ENCODE measurements around the gene TM7SF3. TPM values are rescaled to one million over a fixed set of nuclear protein-coding genes. Genes with fewer than 3 reads are reported as not detected.

The TM7SF3 gene
- total RNA-seq, 1 donor from 2014 or later: 48.1 TPM

DNA sequence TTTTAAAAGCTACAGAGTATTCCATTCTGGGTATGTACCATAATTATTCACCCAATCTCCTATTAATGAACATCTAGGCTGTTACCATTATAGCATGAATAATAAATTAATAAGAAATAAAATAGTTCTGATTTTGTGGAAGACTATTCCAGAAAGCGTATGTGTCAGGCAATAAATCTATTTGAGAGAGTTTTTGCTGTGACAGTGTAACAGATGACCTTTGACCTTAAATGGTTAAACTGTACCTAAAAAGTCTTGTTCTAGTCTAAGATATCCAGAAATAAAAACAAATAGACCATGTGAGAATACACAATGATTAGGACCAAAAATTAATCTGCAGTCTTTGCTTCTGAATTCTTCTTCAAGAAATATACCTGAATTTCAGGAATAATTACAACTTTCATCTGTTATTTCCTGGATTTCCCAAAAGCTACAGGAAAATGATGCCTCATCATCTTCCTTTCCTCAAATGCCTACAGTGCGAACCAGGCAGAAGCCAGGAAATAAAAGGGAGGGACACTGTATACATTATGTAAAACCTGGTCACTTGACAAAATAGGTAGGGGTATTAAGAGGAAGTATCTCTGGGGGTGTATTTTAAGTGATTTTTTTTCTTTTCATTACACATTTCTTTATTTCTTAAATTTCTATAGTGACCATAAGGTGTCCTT is 7.3 kb downstream of the TM7SF3 start:
- DNase-seq (ENCODE audit: low read depth): no peak
- H3K4me3 ChIP-seq (ENCODE audit: low read depth, low read length): no peak overlapping the region
- TF ChIP-seq, protein P1, sequence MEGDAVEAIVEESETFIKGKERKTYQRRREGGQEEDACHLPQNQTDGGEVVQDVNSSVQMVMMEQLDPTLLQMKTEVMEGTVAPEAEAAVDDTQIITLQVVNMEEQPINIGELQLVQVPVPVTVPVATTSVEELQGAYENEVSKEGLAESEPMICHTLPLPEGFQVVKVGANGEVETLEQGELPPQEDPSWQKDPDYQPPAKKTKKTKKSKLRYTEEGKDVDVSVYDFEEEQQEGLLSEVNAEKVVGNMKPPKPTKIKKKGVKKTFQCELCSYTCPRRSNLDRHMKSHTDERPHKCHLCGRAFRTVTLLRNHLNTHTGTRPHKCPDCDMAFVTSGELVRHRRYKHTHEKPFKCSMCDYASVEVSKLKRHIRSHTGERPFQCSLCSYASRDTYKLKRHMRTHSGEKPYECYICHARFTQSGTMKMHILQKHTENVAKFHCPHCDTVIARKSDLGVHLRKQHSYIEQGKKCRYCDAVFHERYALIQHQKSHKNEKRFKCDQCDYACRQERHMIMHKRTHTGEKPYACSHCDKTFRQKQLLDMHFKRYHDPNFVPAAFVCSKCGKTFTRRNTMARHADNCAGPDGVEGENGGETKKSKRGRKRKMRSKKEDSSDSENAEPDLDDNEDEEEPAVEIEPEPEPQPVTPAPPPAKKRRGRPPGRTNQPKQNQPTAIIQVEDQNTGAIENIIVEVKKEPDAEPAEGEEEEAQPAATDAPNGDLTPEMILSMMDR (conservative IDR thresholded peaks at IDR 0.05; ENCODE audit: low read depth, low read length): no peak

DNA sequence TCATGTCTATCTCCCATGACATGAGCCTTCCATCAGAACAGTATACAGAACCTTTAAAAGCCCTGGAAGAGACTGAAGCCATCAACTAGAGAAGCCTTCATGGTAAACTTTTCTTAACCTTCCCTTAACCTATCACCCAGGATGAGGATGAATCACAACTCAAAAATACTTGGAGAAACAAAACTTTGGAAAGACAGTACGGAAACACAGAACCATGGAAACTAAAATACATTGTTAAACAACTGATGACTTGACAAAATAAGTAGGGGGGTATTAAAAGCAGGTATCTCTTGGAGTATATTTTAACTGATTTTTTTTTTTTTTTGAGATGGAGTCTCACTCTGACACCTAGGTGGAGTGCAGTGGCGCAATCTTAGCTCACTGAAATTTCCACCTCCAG is 8.7 kb downstream of the TM7SF3 start:
- no peak overlapping the region for H3K4me3 ChIP-seq (ENCODE audit: low read depth, low read length)
- DNase-seq (ENCODE audit: low read depth): no peak
- TF ChIP-seq, protein P1 (conservative IDR thresholded peaks at IDR 0.05; ENCODE audit: low read depth, low read length): no peak

DNA sequence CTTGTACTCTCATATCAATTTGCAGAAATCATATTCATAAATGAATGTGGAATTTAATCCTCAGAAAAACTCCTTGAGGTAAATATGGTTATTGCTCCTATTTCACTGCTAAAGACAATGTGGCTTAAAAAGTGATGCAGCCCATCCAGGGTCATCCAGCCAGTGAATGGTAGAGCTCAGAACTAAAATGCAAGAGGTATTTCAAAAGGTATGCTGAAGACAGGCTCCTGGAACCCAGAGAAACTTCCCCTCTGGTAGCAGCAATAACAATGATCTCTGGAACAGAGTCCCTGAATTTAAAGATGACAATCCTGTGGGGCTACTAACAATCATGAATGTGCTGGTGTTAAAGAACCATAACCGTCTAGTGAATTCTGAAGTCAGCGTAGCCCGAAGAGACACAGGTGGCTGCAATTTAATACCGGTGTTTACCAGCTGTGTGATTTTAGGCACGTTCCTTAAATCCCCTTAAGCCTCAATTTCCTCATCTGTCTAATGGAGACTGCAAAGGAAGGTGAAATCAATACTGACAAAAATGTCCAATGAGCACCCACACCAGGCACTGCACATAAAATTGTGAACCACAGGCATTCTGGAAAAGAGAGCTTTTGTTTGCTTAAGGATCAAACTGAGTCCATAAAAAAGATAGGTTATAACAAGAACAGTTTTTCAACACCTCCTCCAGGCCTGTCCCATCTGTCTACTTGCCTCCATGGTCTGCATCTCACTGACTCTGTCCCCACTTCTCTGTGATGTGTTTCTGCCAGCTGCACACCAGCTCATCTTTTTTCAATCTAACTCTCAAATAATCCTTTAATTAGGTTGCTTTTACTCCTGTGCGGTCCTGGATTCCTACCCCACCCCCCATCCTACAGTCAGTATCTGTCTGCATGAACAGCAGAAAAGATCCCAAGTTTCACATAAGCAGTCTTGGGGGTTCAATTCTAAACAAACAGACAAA is 10.5 kb downstream of the TM7SF3 start:
- no peak overlapping the region for H3K4me3 ChIP-seq (ENCODE audit: low read depth, low read length)
- TF ChIP-seq, protein P1 (conservative IDR thresholded peaks at IDR 0.05; ENCODE audit: low read depth, low read length): no peak
- DNase-seq (ENCODE audit: low read depth): no peak

DNA sequence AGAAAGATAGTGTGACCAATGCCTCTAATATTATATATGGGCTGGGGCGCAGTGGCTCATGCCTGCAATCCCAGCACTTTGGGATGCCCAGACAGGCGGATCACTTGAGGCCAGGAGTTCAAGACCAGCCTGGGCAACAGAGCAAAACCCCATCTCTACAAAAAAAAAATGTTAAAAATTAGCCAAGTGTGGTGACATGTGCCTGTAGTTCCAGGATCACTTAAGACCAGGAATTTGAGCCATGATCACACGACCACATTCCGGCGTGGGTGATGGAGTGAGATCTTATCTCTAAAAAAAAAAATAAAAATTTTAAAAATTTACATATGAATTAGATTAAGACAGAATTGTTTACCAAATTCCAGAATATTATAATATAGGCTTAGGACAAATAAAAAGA is 12.0 kb downstream of the TM7SF3 start:
- TF ChIP-seq, protein P1 (conservative IDR thresholded peaks at IDR 0.05; ENCODE audit: low read depth, low read length): no peak
- no peak for DNase-seq (ENCODE audit: low read depth)
- no peak overlapping the region for H3K4me3 ChIP-seq (ENCODE audit: low read depth, low read length)

DNA sequence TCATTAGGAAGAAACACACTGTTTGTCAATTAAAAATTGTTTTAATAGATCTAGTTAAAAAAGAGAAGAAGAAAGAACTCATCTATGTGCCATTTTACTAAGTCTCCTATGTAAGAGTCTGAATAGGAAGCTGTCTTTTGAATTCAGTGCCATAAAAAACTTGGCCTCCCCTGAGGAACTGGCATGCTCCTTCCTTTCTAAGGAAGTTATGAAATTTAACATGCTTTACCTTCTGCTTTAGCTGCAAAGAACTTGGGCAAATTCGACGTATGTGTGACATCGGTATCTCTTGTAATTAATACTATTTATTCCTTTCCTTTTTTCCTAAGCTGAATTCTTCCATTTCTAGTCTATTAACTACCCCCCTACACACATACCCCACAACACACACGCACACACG is 12.5 kb downstream of the TM7SF3 start:
- DNase-seq (ENCODE audit: low read depth): no peak
- TF ChIP-seq, protein P1 (conservative IDR thresholded peaks at IDR 0.05; ENCODE audit: low read depth, low read length): no peak
- H3K4me3 ChIP-seq (ENCODE audit: low read depth, low read length): no peak overlapping the region

DNA sequence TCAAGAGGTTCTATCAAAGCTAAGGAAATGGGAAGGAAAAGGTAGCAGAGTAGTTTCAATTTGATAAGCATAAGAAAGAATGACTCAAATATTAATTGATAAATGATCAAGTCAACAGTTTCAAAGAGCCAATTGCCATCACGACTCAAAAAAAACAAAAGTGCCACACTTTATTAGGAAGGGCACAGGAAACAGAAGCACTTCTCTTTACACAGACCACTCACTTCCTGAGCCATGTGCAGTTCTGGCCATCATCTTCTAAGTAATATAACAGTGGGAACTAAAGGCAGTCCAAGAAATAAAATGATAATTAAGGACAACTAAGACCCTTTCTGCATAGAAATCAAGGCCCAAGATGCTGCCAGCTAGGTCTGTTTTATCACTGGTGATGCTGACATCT is 13.2 kb downstream of the TM7SF3 start:
- DNase-seq (ENCODE audit: low read depth): no peak
- H3K4me3 ChIP-seq (ENCODE audit: low read depth, low read length): no peak overlapping the region

More for the DNA sequence above, 13.2 kb downstream of the TM7SF3 start:
- TF ChIP-seq, protein P1 (conservative IDR thresholded peaks at IDR 0.05; ENCODE audit: low read depth, low read length): no peak
